Hepatocyte (in vitro differentiated cells): ENCODE measurements around the gene BTD. TPM values are rescaled to one million over a fixed set of nuclear protein-coding genes. Genes with fewer than 3 reads are reported as not detected.
A peak's percentile ranks its signal among the peaks of the same experiment; 100 is the strongest.

Experiments used
- DNase-seq: peaks from one replicate; pipeline ENCODE4 v3.0.0-alpha.2; 2016; ENCODE audit warnings: low spot score
- H2AFZ ChIP-seq: fragments of 200-600 bp; sonication (generic); 2 replicates; pipeline ENCODE4 v1.6.0; 2016; ENCODE audit warnings: antibody characterized with exemption, mild to moderate bottlenecking
- H3K27ac ChIP-seq: fragments of 200-600 bp; sonication (generic); 2 replicates; pipeline ENCODE4 v1.5.1; 2016; ENCODE audit warnings: mild to moderate bottlenecking
- H3K27me3 ChIP-seq: fragments of 200-600 bp; sonication (generic); 2 replicates; pipeline ENCODE4 v1.6.1; 2016
- H3K36me3 ChIP-seq: fragments of 200-600 bp; sonication (generic); replicated peaks from 2 replicates; pipeline ENCODE4 v1.5.1; 2016; ENCODE audit warnings: low read depth; ENCODE audit not compliant: insufficient read depth
- H3K4me1 ChIP-seq: fragments of 200-600 bp; sonication (generic); 2 replicates; pipeline ENCODE4 v1.5.1; 2016; ENCODE audit warnings: mild to moderate bottlenecking, moderate library complexity; ENCODE audit not compliant: insufficient read depth
- H3K4me2 ChIP-seq: fragments of 200-600 bp; sonication (generic); 2 replicates; pipeline ENCODE4 v1.6.0; 2016
- H3K4me3 ChIP-seq: fragments of 200-600 bp; sonication (generic); 2 replicates; pipeline ENCODE4 v1.5.1; 2016; ENCODE audit warnings: mild to moderate bottlenecking
- H3K79me2 ChIP-seq: fragments of 200-600 bp; sonication (generic); 2 replicates; pipeline ENCODE4 v1.6.0; 2017; ENCODE audit warnings: mild to moderate bottlenecking
- H3K9me2 ChIP-seq: fragments of 200-600 bp; sonication (generic); replicated peaks from 2 replicates; pipeline ENCODE4 v1.6.0; 2017; ENCODE audit warnings: mild to moderate bottlenecking; ENCODE audit not compliant: insufficient read depth
- H3K9me3 ChIP-seq: fragments of 200-600 bp; sonication (generic); 2 replicates; pipeline ENCODE4 v1.5.1; 2016; ENCODE audit warnings: low read depth, mild to moderate bottlenecking
- H4K20me1 ChIP-seq: fragments of 200-600 bp; sonication (generic); 2 replicates; pipeline ENCODE4 v1.6.0; 2016; ENCODE audit warnings: mild to moderate bottlenecking; ENCODE audit not compliant: insufficient read depth, poor library complexity, severe bottlenecking
- EZH2 ChIP-seq: fragments of 200-600 bp; sonication (generic); IDR thresholded peaks from 2 replicates; pipeline ENCODE4 v1.6.1; 2016; ENCODE audit warnings: antibody characterized with exemption, mild to moderate bottlenecking, borderline replicate concordance
- EZH2phosphoT487 ChIP-seq: fragments of 200-600 bp; sonication (generic); IDR thresholded peaks from one replicate; pipeline ENCODE4 v1.6.1; 2018; ENCODE audit warnings: antibody characterized with exemption, mild to moderate bottlenecking, low read depth, moderate library complexity; ENCODE audit not compliant: unreplicated experiment, severe bottlenecking
- WGBS: methylation state at CpG from one replicate; pipeline ENCODE4 v1.1.6; 2016; ENCODE audit warnings: low lambda C conversion rate; ENCODE audit errors: missing lambda C conversion rate; 5-methylcytosine and 5-hydroxymethylcytosine counted together
- polyA plus RNA-seq: library from polyadenylated mRNA; unstranded; fragments of >200 nt; fragmentation: Nextera tagmentation; extraction: Ambion mirVana; gene quantifications from 2 replicates; pipeline ENCODE4 v1.2.1, GENCODE V29; 2016
- total RNA-seq: library from RNA; depleted of rRNA; stranded (reverse); fragments of >200 nt; gene quantifications from 2 replicates; pipeline ENCODE4 v1.2.3, GENCODE V29; 2014
- TF ChIP-seq, protein P1 (sequence below): fragments of 200-600 bp; sonication (generic); IDR thresholded peaks from 2 replicates; pipeline ENCODE4 v1.5.1; 2016; ENCODE audit warnings: antibody characterized with exemption, mild to moderate bottlenecking; ENCODE audit not compliant: poor library complexity

Gene BTD
- total and polyA plus RNA-seq, 2 experiments from 2014 or later: 28.4 to 37.9 TPM

GRCh38 chr3:15633766-15634598, 32.4 kb downstream of the BTD start:
- 39% methylated on average over 4 of the region's 4 CpGs for WGBS
- Histone ChIP-seq H3K9me3 (no peaks in the 10 kb centered on the region), H3K27me3 (no peaks in the 10 kb centered on the region), H3K4me3 (no peak overlapping the region), H3K4me2 (peak overlapping the region; percentile 56), H3K9me2 (no peaks in the 10 kb centered on the region), H3K79me2 (no peaks in the 10 kb centered on the region), H3K27ac (peak overlapping the region; percentile 90), H3K36me3 (no peaks in the 10 kb centered on the region), H4K20me1 (no peaks in the 10 kb centered on the region), H2AFZ (no peak overlapping the region), H3K4me1 (peaks cover 31% of the 10 kb centered on the region)
- TF ChIP-seq EZH2 (no peak), EZH2phosphoT487 (no peak)
- TF ChIP-seq, protein P1, sequence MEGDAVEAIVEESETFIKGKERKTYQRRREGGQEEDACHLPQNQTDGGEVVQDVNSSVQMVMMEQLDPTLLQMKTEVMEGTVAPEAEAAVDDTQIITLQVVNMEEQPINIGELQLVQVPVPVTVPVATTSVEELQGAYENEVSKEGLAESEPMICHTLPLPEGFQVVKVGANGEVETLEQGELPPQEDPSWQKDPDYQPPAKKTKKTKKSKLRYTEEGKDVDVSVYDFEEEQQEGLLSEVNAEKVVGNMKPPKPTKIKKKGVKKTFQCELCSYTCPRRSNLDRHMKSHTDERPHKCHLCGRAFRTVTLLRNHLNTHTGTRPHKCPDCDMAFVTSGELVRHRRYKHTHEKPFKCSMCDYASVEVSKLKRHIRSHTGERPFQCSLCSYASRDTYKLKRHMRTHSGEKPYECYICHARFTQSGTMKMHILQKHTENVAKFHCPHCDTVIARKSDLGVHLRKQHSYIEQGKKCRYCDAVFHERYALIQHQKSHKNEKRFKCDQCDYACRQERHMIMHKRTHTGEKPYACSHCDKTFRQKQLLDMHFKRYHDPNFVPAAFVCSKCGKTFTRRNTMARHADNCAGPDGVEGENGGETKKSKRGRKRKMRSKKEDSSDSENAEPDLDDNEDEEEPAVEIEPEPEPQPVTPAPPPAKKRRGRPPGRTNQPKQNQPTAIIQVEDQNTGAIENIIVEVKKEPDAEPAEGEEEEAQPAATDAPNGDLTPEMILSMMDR: no peak
- no peak for DNase-seq

GRCh38 chr3:15634671-15635070, 33.1 kb downstream of the BTD start:
- TF ChIP-seq, protein P1: no peak
- TF ChIP-seq EZH2 (no peak), EZH2phosphoT487 (no peak)
- Histone ChIP-seq H3K79me2 (no peaks in the 10 kb centered on the region), H3K27ac (peak overlapping the region; percentile 90), H3K27me3 (no peaks in the 10 kb centered on the region), H3K9me2 (no peaks in the 10 kb centered on the region), H3K4me3 (no peak overlapping the region), H3K9me3 (no peaks in the 10 kb centered on the region), H4K20me1 (no peaks in the 10 kb centered on the region), H3K36me3 (no peaks in the 10 kb centered on the region), H2AFZ (no peak overlapping the region), H3K4me2 (peak overlapping the region; percentile 56), H3K4me1 (peaks cover 31% of the 10 kb centered on the region)
- DNase-seq: no peak
- whole genome bisulfite sequencing: 49% methylated on average over 2 of the region's 2 CpGs

- H3K4me2 ChIP-seq: peak overlapping the region; percentile 56
- no peaks in the 10 kb centered on the region for H3K79me2 ChIP-seq
- H3K36me3 ChIP-seq: no peaks in the 10 kb centered on the region
- no peaks in the 10 kb centered on the region for H3K9me3 ChIP-seq
- H3K27me3 ChIP-seq: no peaks in the 10 kb centered on the region
- H3K27ac ChIP-seq: peak overlapping the region; percentile 90
- TF ChIP-seq EZH2 (no peak), EZH2phosphoT487 (no peak)
- TF ChIP-seq, protein P1: no peak
- DNase-seq: peak; percentile 46
- H3K4me3 ChIP-seq: no peak overlapping the region
- H4K20me1 ChIP-seq: no peaks in the 10 kb centered on the region
- no peak overlapping the region for H2AFZ ChIP-seq
- H3K9me2 ChIP-seq: no peaks in the 10 kb centered on the region
- H3K4me1 ChIP-seq: peaks cover 31% of the 10 kb centered on the region
- 48% methylated on average over 13 of the region's 13 CpGs for WGBS
These were observed 33.6 kb downstream of the BTD start for GRCh38 chr3:15635121-15635661.
